Measurements from ENCODE around the gene RPL22.

- TF ChIP-seq GATA3 (IDR thresholded peaks at IDR 0.05; ENCODE audit: low read depth, low read length) (no peak), GATA2 (IDR thresholded peaks at IDR 0.05; ENCODE audit: low read depth, low read length) (no peak)
Measured at GRCh38 chr1:6243993-6244392, 44.6 kb upstream of the RPL22 start, which contains the start of gene HES3.
